ENCODE results near the gene CTDP1.

DNA sequence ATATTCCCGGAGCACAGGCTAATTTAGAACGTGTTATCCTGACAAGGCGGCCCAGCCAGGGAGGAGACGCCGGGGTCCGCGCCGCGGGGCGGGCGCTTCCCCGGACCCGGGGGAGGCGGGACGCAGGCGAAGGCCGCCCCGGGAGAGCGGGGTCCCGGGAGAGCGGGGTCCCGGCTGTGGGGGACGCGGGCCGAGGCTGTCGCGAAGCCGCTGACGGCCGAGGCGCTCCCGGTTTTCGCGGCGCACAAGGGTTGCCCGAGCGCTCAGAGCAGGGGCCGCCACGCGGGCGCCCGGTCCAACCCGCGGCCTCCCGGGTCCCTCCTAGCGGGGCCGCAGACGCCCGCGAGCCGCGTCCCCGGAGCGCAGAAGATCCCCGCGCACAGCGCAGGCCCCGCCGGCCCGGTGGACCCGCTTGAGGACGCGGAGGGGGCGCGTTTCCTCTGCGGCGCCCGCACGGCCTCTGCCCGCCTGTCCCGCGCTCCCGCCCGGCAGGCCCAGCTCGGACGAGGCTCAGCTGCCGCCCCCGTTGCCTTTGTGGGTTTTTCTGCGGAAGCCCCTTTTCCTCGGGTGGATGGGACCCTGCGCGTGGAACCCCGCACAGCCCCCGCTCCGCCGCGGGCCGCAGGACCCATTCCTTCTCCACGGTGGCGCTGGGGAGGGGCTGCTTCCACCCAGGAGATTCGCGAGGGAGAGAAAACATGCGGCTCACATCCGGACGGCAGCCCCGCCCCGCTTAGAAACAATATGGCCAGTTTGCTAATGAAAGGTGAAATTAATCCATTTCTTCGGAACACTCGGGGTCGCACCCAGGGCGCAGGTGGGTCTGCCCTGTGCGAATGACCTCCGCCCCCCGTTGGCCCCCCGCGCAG, 108.5 kb downstream of the CTDP1 start:
- no peak for TF ChIP-seq POLR2A (IDR thresholded peaks at IDR 0.05)
- TF ChIP-seq, protein P1, sequence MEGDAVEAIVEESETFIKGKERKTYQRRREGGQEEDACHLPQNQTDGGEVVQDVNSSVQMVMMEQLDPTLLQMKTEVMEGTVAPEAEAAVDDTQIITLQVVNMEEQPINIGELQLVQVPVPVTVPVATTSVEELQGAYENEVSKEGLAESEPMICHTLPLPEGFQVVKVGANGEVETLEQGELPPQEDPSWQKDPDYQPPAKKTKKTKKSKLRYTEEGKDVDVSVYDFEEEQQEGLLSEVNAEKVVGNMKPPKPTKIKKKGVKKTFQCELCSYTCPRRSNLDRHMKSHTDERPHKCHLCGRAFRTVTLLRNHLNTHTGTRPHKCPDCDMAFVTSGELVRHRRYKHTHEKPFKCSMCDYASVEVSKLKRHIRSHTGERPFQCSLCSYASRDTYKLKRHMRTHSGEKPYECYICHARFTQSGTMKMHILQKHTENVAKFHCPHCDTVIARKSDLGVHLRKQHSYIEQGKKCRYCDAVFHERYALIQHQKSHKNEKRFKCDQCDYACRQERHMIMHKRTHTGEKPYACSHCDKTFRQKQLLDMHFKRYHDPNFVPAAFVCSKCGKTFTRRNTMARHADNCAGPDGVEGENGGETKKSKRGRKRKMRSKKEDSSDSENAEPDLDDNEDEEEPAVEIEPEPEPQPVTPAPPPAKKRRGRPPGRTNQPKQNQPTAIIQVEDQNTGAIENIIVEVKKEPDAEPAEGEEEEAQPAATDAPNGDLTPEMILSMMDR (IDR thresholded peaks at IDR 0.05 in 4 of 5, conservative IDR thresholded peaks at IDR 0.05 in 1 of 5) = no peak

All from gastrocnemius medialis (tissue), 4 donors.